Right forelimb (tissue), 1 donor: ENCODE results near the gene HIP1R.
A peak's percentile ranks its signal among the peaks of the same experiment; 100 is the strongest.
"Not testable (repeated sequence)": the region's sequence is repeated elsewhere in the genome, so short reads cannot be mapped to it uniquely, and the experiment has no call there.

Experiments used
- DNase-seq: peaks from one replicate; pipeline ENCODE4 v3.0.0-alpha.2; 2018

Gene HIP1R

DNA sequence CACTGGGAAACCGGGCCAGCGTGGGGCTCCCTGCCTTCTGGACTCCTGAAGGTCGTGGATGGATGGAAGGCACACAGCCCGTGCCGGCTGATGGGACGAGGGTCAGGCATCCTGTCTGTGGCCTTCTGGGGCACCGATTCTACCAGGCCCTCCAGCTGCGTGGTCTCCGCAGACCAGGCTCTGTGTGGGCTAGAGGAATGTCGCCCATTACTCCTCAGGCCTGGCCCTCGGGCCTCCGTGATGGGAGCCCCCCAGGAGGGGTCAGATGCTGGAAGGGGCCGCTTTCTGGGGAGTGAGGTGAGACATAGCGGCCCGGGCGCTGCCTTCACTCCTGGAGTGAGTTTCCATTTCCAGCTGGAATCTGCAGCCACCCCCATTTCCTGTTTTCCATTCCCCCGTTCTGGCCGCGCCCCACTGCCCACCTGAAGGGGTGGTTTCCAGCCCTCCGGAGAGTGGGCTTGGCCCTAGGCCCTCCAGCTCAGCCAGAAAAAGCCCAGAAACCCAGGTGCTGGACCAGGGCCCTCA lies 26.9 kb downstream of the HIP1R start:
- DNase-seq: no peak

DNA sequence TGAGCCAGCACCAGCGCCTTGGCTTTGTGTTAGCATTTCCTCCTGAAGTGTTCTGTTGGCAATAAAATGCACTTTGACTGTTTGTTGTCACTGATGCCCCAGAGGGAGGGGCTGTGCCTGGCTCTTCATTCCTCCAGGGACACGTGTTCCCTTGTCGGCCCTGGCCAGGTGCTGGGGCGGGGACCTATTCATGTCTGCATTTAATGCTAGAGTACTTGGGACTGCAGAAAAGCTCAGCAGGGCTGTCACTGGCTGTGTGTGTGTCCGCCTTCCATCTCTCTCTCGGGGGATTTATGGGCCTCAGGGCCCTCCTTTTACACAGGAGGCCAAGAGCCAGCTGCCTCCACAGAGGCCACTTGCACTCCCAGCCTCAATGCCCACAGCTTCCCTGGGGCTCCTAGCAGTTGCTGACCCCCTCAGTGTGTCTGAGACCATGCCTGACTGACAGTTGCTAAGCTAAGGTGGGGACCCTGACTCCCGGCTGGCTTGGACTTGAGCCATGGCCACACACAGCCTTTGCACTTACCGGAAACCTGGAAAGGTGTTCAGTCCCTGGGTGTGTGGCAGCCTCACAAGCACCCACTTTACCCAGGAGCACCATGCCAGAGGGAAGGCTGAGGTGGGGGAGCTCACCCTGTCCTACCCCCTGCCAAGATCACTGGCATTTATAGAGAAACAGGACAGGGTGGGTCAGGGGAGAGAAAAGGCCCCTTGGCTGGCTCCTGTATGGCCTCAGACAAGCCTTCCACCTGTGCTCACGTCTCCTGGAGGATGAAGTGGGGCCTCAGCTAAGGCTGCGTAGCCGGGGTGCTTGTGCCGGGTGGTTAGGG lies 27.8 kb downstream of the HIP1R start:
- no peak for DNase-seq

DNA sequence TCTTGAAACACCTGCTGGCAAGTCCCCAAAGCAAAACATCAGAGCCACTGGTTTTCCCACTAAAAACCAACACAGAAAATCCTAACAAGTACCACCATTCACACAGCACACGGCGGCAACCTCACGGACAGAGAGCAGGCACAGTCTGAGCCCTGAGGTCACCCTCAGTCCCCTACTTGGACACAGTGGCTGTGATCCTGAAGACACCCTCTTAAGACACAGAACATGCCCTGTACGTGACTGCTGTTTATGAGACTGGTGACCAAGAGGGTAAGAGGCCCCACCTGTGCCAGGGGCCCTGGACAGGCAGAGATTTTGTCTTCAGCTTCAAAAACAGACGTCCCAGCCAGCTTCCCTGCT lies 29.6 kb downstream of the HIP1R start:
- no peak for DNase-seq

DNA sequence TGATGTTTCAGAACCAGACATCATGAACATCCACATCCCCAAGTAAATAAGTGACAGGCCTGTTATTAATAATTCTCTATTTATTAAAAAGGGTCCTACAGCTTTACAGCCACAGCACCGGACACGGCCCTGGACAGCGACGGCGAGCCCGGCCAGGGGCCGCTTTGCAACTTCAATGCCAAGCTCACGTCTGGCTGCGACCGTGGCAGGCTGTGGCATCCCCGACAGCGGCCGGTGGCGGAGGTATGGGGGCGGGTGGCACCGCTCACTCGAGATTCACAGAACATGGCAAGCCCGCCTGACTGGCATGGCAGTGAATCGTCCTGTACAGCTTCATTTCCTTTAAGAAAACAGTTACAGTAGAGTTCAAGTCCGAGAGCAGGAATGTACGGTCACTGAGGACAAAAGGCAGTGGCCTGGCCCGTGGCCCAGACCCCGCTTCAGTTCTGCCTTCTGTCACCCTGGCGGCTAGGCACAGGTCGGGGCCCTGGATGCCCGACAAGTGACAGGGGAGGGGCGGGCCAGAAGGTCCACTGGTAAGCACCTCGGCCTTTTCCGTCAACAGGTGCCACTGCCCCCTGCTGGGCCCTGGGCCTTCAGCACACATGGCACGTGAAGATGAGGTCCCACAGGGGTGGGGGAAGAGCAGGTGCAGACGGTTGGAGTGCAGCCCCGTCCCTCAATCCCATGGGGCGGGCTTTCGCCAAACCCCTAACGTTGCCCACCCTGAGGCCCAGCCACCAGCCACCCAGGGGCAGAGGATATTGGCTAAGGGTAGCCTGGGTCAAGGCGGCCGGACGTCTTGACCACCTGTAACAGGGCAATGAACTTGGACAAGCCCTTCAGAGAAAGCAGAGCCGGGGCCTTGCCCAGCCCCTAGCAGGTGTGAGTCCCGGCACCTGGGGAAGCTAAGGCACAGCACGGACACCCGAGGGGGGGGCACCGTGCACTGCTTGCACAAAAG lies 30.3 kb downstream of the HIP1R start:
- no peak for DNase-seq

DNA sequence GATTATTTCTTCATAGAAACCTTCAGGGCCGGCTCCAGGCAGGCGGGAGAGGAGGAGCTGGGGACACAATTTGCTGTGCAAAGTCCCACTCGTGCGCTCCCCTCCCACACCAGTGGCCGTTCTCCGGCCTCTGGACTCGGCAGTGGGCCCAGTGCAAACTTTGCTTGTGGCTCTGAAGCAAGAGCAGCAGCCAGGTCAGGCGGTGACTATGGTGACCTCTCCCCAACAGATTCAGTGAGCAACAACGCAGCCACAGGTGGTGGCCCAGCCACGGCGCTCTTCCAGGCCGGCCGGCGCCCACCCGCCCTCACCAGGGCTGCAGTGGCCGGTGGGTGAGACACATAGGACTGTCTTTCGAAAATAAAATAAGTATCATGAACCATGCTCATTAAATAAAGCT lies 31.1 kb downstream of the HIP1R start:
- DNase-seq: no peak

DNA sequence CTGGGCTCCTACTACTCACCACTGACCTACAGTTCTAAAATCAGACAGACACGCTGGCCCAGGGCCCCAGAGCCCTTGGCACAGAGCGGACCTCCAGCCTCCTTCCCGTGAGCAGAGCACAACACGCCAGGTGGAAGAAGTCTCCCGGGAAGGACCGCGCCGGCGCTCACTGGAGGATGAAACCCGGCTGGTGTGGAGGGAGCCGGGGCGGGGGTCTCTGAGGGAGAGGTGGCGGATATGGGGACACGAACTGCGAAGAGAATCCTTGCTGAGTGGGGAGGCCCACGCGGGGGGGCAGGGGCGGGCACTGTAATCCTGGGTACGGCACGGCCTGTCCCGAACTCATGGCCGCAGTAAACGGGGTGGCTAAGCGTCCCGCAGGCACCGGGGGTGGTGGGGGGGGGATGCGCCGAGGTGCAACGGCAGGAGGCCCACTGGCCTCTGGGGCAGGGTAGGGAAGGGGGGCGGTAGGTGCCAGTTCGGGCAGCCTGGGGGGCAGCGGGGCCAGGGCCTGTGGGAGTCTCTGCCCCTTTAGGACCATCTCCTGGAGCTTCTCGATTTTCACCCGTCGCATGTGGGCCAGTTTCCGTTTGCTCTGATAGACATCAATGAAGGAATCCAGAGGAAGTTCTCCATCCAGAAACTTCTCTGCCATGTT lies 31.8 kb downstream of the HIP1R start:
- DNase-seq: no peak

DNA sequence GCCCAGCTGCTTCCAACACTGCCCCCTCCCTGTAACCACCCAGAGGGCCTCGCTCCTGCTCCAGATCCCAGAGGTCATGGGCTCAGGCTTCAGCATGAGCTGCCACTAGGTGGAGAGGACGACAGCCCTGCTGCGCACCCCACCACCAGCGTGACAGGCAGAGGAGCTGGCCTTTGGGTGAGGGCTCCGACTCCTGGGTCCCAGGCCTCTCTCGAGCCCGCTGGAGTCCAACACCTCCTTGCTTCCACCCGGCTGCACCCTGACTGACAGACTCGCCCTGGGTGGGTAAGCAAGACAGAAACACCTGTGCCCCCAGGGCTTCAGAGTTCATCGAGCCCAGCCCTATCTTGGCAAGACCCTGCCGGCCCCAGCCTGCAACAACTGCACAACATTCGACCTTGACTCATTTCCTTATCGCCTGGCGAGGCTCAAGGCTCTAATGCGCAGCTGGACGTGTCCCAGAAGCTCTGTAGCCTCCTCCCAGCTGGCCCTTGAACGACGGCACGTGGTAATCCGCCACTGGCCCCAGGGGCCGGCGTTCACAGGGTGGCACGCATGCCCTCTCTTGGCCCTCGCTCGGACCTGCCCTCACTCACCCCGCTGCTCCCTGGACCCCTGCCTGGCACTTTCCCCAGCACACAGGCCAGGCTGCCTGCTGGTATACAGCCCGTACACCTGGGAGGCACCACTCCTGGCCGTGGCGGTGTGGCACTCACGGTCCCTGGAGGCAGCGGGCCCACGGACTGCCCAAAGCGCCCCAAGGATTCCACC lies 32.6 kb downstream of the HIP1R start:
- no peak for DNase-seq

DNA sequence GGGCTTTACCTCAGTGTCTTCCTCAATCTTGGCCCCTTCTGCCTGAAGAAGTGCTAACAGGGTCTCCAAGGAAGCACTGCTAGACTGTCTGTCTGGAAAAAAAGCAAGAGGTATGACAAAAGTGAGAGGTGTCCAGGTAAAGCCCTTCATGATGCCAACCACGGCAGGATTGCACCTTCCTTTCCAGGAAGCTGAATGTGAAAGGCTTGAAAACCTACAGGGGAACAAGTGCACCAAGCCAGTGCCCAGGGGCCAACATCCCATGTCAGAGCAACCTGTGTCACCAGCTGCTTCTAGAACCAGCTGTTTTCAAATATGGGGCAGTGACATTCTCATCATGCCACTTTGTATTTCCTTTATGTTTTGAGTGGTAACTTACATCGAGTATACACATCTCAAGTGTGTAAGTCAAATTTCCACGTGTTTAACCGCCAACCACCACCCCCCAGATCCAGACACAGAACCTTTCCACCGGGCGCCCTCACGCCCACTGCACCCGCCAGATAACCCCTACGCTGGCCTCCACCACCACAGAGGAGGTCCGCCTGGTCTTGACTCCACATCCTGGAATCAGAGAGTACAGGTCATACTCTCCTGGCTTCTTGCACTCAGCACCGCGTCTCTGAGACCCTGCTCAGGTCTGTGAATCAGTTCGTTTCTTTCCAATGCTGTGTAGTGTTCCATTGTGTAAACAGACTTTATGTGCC lies 33.4 kb downstream of the HIP1R start:
- no peak for DNase-seq

DNA sequence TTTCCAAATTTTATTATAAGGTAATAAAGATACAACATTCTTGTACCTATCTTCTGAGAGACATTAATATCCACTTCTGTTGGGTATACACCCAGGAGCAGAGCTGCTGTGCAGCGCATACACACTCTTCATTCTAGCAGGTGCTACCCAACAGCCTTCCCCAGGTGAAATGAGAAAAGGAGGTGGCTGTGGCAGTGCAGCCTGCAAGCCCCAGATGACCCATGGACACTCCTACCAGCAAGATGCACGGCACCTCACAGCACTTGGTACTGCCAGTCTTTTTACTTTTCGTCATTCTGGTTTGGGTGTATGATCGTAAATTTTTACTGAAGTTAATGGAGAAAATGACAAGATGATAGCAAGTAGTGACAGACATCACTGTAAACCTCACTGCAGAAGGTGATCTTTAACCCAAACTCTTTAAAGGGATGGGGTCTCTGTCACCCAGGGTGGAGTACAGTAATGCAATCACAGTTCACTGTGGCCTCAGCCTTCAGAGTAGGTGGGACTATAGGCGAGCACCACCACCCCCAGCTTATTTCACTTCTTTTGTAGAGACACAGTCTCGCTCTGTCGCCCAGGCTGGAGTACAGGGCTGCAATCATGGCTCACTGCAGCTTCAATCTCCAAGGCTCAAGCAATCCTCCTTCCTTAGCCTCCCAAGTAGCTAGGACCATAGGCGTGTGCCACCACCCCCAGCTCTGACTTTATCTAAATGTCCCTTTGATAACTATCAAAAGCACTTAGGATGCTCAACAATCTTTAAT lies 34.1 kb downstream of the HIP1R start:
- no peak for DNase-seq

DNA sequence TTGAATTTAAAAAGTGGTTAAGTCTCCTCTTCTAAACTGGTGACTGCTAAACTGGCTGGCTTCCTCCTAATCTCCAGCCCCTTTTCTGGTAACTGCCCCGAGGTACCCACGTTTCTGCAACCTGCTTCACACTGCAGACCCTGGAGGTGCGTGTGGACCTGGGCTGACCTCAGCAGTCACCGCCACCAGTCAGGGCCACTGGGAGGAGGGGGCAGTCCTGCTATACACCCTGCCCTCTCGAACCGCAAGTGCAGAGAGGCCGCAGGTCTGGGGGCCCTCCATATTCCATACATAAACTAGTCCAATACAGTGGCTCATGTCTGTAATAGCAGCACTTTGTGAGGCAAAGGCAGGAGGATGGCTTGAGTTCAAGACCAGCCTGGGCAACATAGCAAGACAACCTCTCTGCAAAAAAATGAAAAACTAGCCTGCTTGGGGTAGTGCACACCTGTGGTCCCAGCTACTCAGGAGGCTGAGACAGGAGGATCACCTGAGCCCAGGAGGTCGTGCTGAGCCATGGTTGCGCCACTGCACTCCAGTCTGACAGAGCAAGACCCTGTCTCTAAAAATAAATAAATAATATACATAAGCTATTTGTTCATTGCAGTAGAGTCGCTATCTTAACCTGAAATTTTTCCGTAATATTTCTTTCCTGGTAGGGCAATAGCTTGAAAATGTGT lies 35.0 kb downstream of the HIP1R start:
- no peak for DNase-seq

DNA sequence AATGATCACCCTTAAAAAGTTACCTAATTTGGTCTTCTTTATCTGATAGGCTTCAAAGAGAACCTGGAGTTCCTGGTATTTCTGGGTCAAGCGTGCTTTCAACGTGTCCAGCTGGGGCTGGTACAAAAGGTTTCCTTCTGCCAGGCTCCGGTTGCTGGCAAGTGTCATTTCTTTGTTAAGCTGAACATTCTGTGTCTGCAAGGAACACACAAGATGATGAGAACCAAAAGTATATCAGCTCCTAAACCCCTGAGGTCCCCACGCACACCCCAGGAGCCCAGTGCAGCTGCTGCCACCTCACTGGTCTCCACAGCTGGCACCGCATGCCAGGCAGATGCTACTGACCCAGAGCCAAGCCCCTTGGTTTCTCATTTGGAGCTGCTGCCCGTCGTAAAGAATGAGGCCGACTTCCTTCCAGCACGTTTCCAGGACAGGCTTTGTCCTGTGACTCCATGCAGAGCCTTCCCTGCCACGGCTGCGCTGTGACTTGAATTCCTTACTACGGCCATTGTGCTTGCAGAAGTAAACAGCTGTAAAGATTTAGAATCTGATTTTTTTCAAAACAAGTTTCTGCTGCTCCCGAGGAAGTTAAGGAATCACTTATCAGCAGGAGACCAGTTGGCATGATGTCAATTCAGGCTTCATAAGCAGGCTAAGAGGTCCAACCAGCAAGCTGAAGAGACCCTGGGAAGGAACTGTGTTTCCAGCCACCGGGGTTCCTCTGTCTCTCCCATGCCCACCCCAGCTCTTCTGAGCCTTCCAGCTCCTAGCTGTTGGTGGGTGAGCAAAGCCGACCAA lies 35.8 kb downstream of the HIP1R start:
- peak; percentile 64 for DNase-seq

DNA sequence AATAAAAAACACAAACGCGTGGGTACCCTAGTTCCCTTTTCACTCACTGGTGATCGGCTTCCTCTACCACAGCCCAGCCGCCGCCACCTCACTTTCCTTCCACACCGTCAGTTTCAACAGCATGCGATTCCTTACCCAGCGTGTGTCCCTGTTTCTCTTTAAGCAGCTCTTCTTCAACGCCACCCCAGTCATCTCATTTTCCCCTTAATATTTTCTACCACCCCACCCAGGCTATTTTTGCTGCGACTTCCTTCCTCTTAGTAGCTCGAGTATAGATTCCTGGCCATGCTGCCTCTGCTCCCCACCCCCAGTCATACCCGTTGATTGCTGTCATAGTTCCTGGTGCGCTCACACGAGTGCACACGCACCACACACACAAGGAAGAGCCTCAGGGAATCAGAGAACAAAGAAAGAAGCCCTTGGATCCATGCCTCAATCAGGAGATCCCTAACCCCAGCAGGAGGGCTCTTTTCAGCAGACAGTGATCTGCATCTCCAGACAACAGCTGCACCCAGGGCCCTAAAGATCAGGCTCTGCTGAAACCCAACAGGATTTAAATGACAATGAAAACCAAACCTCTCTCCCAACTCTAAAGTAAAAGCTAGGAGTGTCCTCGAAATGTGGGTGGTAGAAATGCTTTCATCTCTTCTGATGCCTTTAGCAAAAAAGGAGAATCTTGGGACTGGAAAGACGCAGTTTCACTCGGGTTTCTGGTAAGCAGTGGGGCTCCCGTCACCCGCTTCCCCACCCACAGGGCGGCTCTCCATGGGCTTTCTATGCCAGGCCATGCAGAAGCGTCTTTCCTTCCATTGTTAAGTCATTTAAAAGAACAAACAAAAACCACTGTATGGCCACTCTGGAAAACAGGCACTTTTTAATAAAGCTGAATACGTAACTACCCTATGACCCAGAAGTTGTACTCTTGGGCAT lies 36.9 kb downstream of the HIP1R start:
- peak; percentile 68 for DNase-seq

DNA sequence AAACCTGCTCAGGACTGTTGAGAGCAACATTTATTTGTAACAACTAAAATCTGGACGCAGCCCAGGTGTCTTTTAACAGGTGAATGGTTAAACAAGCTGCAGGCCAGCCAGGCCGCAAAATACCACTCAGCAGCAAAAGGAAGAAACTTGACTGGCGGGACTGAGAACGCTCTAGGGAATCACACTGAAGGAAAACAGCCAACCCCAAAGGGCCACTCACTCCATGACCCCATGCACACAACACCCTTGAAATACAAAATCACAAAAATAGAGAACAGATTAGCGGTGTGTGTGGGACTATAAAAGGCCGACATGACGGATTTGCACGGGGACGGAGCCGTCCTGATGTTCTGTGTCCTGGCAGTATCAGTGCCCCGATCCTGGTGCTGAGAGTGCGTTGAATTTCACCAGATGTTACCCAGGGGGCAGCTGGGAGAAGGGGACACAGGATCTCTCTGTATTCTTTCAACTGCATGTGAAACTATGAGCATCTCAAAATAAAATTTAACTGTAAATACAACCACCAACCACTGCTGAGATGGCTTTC lies 37.6 kb downstream of the HIP1R start:
- no peak for DNase-seq

DNA sequence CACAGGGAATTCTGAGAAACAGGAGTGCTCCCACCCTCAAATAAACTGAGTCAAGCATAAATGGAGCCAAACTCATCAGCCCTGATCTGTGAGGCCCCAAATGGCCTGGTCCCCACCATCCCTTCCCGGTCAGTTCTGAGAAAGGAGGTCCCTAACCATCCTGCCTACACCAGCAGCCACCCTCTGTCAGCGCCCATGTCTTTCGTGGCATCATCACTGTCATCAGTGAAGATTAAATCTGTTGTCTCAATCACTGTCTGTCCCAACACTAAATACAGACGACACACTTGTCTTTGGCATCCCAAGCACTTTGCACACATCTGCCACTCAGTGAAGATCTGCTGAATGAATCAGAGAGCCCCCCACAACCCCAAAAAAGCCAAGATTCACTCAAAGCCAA lies 38.3 kb downstream of the HIP1R start:
- no peak for DNase-seq

DNA sequence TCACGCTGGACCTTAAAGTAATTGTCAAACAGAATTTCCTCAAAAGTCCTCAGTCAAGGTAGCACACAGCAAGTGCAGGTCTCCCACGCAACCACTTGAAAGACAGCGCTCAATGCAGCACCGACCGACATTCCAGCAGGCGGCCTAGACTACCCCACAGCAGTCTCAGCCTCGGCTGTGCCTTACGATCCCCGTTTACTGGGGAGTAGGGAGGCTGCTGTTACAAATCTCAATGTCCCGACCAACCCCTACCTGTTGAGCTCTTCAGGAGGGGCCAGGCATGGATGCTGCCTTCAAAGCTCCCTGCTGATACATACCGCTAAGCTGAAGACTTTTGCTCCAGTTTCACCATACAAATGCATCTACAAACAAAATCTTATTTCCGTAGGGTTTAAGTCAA lies 38.8 kb downstream of the HIP1R start:
- DNase-seq: no peak

DNA sequence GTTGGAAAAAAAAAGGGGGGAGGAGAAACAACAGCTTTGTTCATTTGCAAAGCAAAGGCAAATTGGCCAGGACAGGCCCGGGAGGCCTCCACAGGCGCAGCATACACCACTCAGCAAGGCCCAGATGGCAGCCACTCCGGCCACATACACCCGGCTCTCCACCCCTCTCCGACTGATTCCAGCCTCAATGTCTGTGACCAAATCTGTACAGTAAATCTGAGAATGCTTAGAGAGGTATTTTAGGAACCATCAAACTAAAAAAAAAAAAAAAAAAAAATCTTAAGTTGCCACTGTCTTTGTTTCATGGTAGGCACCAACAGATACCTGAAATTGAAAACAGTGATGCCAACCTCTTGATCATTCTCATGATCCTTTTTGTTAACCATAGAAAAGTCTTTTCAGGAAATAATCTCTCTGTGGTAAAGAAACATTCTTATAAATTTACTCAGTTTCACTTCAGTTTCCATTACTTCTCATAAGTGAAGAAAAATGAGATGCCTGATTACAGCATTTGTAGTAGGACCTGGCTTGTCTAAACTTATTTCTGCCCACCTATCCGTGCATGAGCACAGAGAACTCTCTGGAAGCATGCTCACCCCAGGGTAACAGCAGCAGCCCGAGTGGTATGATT lies 40.4 kb downstream of the HIP1R start:
- DNase-seq: no peak

DNA sequence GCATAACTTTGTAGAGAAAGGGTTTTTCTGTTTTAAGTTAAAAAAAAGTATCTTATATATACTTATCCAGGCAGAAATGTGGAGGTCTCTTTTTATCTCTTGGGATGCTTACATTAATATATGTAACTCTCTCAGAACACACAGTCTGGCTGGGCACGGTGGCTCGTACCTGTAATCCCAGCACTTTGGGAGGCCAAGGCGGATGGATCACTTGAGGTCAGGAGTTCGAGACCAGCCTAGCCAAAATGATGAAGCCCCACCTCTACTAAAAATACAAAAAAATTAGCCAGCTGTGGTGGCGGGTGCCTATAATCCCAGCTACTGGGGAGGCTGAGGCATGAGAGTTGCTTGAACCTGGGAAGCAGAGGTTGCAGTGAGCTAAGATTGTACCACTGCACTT lies 41.0 kb downstream of the HIP1R start:
- DNase-seq: not testable (repeated sequence)

DNA sequence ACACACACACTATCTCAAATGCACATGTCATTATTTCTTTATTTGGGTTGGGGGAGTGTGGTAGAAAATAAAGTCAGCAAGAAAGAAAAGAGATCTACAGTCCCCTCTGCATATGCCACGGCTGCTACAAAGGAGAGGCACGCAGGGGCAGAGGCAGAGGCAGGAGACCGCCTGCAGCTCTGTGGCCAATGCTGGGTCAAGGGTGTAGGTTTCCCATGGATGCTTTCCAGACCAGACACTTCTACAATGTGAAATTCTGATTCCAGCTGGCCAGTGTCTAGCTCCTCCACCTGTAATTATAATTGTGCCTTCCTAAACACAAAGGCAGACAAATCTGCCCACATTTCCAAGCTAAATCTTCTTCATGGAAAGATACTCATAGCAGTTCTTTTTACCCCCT lies 41.5 kb downstream of the HIP1R start:
- DNase-seq: no peak
